DMS79 (cell line): Measurements from ENCODE around the gene RALGDS.
"Not testable (repeated sequence)": the region's sequence is repeated elsewhere in the genome, so short reads cannot be mapped to it uniquely, and the experiment has no call there.

Source experiments
- DNase-seq: peaks from one replicate; lab custom pipeline; 2025; lab: John Stamatoyannopoulos, UW

Gene RALGDS

GRCh38 chr9:133121198-133121914, at the start of gene RALGDS:
Gene RALGDS, minus strand, starts transcription at chr9:133121240. Its CDS starts 86 bp downstream, at chr9:133121154.
- DNase-seq, result peak; percentile 49

GRCh38 chr9:133170716-133171115, 49.7 kb upstream of the RALGDS start:
- DNase-seq, result no peak

- DNase-seq, result not testable (repeated sequence)
Observed at GRCh38 chr9:133169687-133170086, 48.6 kb upstream of the RALGDS start.

- DNase-seq, result no peak
Observed at GRCh38 chr9:133169102-133169501, 48.1 kb upstream of the RALGDS start.

- DNase-seq, result no peak
Observed at GRCh38 chr9:133168432-133168831, 47.4 kb upstream of the RALGDS start.

GRCh38 chr9:133167769-133168168, 46.7 kb upstream of the RALGDS start:
- DNase-seq, result no peak

- no peak for DNase-seq
Observed at GRCh38 chr9:133167096-133167730, 46.2 kb upstream of the RALGDS start.

- no peak for DNase-seq
Observed at GRCh38 chr9:133166392-133166791, 45.4 kb upstream of the RALGDS start.

GRCh38 chr9:133165452-133165730, 44.4 kb upstream of the RALGDS start:
- no peak for DNase-seq

GRCh38 chr9:133164191-133164590, 43.2 kb upstream of the RALGDS start:
- no peak for DNase-seq

- no peak for DNase-seq
Observed at GRCh38 chr9:133163504-133164172, 42.6 kb upstream of the RALGDS start, which contains the start of gene GBGT1. Gene GBGT1, minus strand, starts transcription at chr9:133163914. Its CDS starts 1,502 bp downstream, at chr9:133162412.

- no peak for DNase-seq
Observed at GRCh38 chr9:133162861-133163503, 41.9 kb upstream of the RALGDS start.

- no peak for DNase-seq
Observed at GRCh38 chr9:133161547-133161950, 40.5 kb upstream of the RALGDS start.

- no peak for DNase-seq
Observed at GRCh38 chr9:133160742-133161546, 39.9 kb upstream of the RALGDS start.

- no peak for DNase-seq
Observed at GRCh38 chr9:133158695-133159094, 37.7 kb upstream of the RALGDS start.

- DNase-seq, result no peak
Observed at GRCh38 chr9:133155156-133155555, 34.1 kb upstream of the RALGDS start.

- no peak for DNase-seq
Observed at GRCh38 chr9:133154097-133154989, 33.3 kb upstream of the RALGDS start.

- no peak for DNase-seq
Observed at GRCh38 chr9:133153227-133154096, 32.4 kb upstream of the RALGDS start.

GRCh38 chr9:133151601-133152525, 30.8 kb upstream of the RALGDS start:
- no peak for DNase-seq
